Keratinocyte (primary cell): ENCODE measurements around the gene CIZ1. TPM values are rescaled to one million over a fixed set of nuclear protein-coding genes. Genes with fewer than 3 reads are reported as not detected.

Source experiments
- DNase-seq: peaks from one replicate; pipeline ENCODE4 v3.0.0-alpha.2; 2011; ENCODE audit warnings: low read depth, missing footprints, low spot score
- FAIRE-seq: peaks from 2 replicates; lab custom pipeline; 2011; peaks lifted over from hg19 to GRCh38; lab: Jason Lieb, UNC
- H2AFZ ChIP-seq: 2 replicates; pipeline ENCODE4 v1.6.0; 2012; ENCODE audit warnings: low read length, control low read depth, inconsistent platforms; ENCODE audit not compliant: control insufficient read depth
- H3K27ac ChIP-seq: 2 replicates; pipeline ENCODE4 v1.5.1; 2011; ENCODE audit warnings: low read length; ENCODE audit not compliant: control insufficient read depth, insufficient read depth
- H3K27me3 ChIP-seq: 3 replicates; pipeline ENCODE4 v1.6.0; 2011; ENCODE audit warnings: low read length; ENCODE audit not compliant: control insufficient read depth, insufficient read depth; ENCODE audit errors: extremely low read depth
- H3K36me3 ChIP-seq, 2 experiments: 2 replicates in 1 of 2; 3 replicates in 1 of 2; pipeline ENCODE4 v1.5.1; 2011; ENCODE audit warnings: low read length in 2 of 2, mild to moderate bottlenecking in 1 of 2; ENCODE audit not compliant: control insufficient read depth in 2 of 2, insufficient read depth in 2 of 2; ENCODE audit errors: extremely low read depth in 1 of 2
- H3K4me1 ChIP-seq: 3 replicates; pipeline ENCODE4 v1.5.1; 2011; ENCODE audit warnings: low read length; ENCODE audit not compliant: control insufficient read depth, insufficient read depth; ENCODE audit errors: extremely low read depth
- H3K4me2 ChIP-seq: 3 replicates; pipeline ENCODE4 v1.6.0; 2011; ENCODE audit warnings: low read depth, low read length; ENCODE audit not compliant: control insufficient read depth, insufficient read depth; ENCODE audit errors: extremely low read depth
- H3K4me3 ChIP-seq, 3 experiments: fragments of 200-600 bp in 1 of 3; sonication (generic) in 1 of 3; 2 replicates in 2 of 3; 3 replicates in 1 of 3; pipeline ENCODE4 v1.5.1; 2011 to 2016; ENCODE audit warnings: low read length in 3 of 3, mild to moderate bottlenecking in 3 of 3, control low read depth in 2 of 3, inconsistent platforms in 1 of 3, low read depth in 1 of 3, mixed read lengths in 1 of 3, mixed run types in 1 of 3, moderate library complexity in 1 of 3; ENCODE audit not compliant: control insufficient read depth in 2 of 3, insufficient read depth in 2 of 3; ENCODE audit errors: extremely low read depth in 1 of 3
- H3K79me2 ChIP-seq: 2 replicates; pipeline ENCODE4 v1.6.0; 2012; ENCODE audit warnings: low read length; ENCODE audit not compliant: control insufficient read depth, insufficient read depth
- H3K9ac ChIP-seq: 3 replicates; pipeline ENCODE4 v1.6.0; 2011; ENCODE audit warnings: low read length; ENCODE audit not compliant: control insufficient read depth, insufficient read depth; ENCODE audit errors: extremely low read depth
- H3K9me1 ChIP-seq: 3 replicates; pipeline ENCODE4 v1.6.0; 2011; ENCODE audit warnings: low read length; ENCODE audit not compliant: control insufficient read depth, insufficient read depth; ENCODE audit errors: extremely low read depth
- H3K9me3 ChIP-seq: 2 replicates; pipeline ENCODE4 v1.5.1; 2012; ENCODE audit warnings: low read depth, low read length; ENCODE audit not compliant: control insufficient read depth
- H4K20me1 ChIP-seq: 3 replicates; pipeline ENCODE4 v1.6.0; 2011; ENCODE audit warnings: low read length; ENCODE audit not compliant: control insufficient read depth, insufficient read depth; ENCODE audit errors: extremely low read depth
- CTCF ChIP-seq, 3 experiments: IDR thresholded peaks in 1 of 3; conservative IDR thresholded peaks in 1 of 3; optimal IDR thresholded peaks in 1 of 3; 2 replicates in 2 of 3; 3 replicates in 1 of 3; pipeline versions ENCODE3 to v1.5.1; 2011; ENCODE audit warnings: low read length in 3 of 3, mild to moderate bottlenecking in 3 of 3, moderate library complexity in 2 of 3, control low read depth in 1 of 3, inconsistent platforms in 1 of 3; ENCODE audit not compliant: insufficient read depth in 2 of 3; ENCODE audit errors: extremely low read depth in 1 of 3
- EZH2 ChIP-seq: IDR thresholded peaks from one replicate; pipeline ENCODE4 v1.6.1; 2012; ENCODE audit warnings: inconsistent platforms, mild to moderate bottlenecking, low read length, moderate library complexity
- dilution Hi-C: fragments of 300-500 bp; cut with MboI; formaldehyde crosslinking; loops from one replicate; pipeline ENCODE4 v1.7.0; 2020; ENCODE audit warnings: low sequenced_read_pairs; ENCODE audit not compliant: extremely low pct_ligation_motif_present
- polyA plus RNA-seq, 5 experiments: library from polyadenylated mRNA; depleted of rRNA in 3 of 5; stranded (reverse) in 3 of 5; stranded (forward) in 1 of 5; unstranded in 1 of 5; fragments of >200 nt; gene quantifications; 1 replicate in 1 of 5; 2 replicates in 3 of 5; 3 replicates in 1 of 5; pipeline versions ENCODE4 v1.2.1 to v1.2.3, GENCODE V29; 2011 to 2012; ENCODE audit warnings: missing spikeins in 2 of 5, low read depth in 1 of 5, low replicate concordance in 1 of 5

CIZ1 gene
- polyA plus RNA-seq, 1 donor (not counting 4 experiments of a cell fraction or from before 2014, with no cell fraction given): 23.5 TPM

- dilution Hi-C loops: no loop called here
These were observed 66.9 kb downstream of the CIZ1 start for GRCh38 chr9:128124451-128124850.

DNA sequence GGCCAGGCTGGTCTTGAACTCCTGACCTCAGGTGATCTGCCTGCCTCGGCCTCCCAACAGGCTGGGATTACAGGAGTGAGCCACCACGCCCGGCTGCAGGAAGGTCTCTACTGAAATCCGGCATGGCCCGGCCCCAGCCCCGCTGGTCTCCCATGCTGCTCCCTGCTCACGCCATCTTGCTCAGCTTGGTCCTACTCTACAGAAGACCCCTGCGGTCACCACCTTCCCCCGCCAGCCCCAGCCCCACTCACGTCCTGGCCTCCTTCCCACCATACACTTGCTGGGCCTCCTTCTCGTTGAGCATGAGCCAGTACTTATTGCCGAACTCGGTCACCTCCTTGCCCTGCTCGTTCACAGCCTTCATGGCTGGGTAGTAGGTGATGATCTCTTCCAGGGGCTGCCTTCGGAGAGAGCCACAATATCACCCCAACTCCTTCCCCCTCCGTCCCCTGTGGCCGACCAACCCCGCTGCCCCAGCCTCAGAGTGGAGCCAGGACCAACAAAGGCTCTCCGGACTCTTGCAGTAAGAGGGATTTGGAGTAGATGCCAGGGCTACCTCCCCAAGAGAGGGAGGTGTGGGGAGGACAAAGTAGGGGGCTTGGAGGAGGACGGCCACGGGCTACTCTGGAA, 67.8 kb downstream of the CIZ1 start:
- Histone ChIP-seq H3K4me3 (no peak overlapping the region), H3K27ac (no peak overlapping the region), H3K9ac (no peak overlapping the region), H3K79me2 (peaks cover 26% of the 10 kb centered on the region), H4K20me1 (peaks cover 3% of the 10 kb centered on the region), H3K9me1 (no peaks in the 10 kb centered on the region), H3K9me3 (no peaks in the 10 kb centered on the region), H3K27me3 (no peaks in the 10 kb centered on the region), H3K4me2 (no peak overlapping the region), H3K4me1 (peaks cover 7% of the 10 kb centered on the region), H2AFZ (no peak overlapping the region), H3K36me3 (peaks cover 20 to 31% of the 10 kb centered on the region in 2 experiments)
- TF ChIP-seq EZH2 (no peak), CTCF (optimal IDR thresholded peaks at IDR 0.05 in 1 of 3, IDR thresholded peaks at IDR 0.05 in 1 of 3, conservative IDR thresholded peaks at IDR 0.05 in 1 of 3; ENCODE audit: extremely low read depth in 1 of 3, insufficient read depth in 2 of 3, low read length in 3 of 3) (no peak)
- FAIRE-seq: no peak
- dilution Hi-C loops: no loop called here
- no peak for DNase-seq

More at GRCh38 chr9:128124451-128124850, 66.9 kb downstream of the CIZ1 start:
- Histone ChIP-seq H3K27me3 (no peaks in the 10 kb centered on the region), H4K20me1 (peaks cover 3% of the 10 kb centered on the region), H3K79me2 (peaks cover 26% of the 10 kb centered on the region), H3K9me3 (no peaks in the 10 kb centered on the region), H3K4me3 (no peak overlapping the region), H3K9me1 (no peaks in the 10 kb centered on the region), H3K36me3 (peaks cover 20 to 31% of the 10 kb centered on the region in 2 experiments), H3K27ac (no peak overlapping the region), H3K9ac (no peak overlapping the region), H3K4me2 (no peak overlapping the region), H3K4me1 (peaks cover 11% of the 10 kb centered on the region), H2AFZ (no peak overlapping the region)
- DNase-seq (no peak), FAIRE-seq (no peak)
- no peak for TF ChIP-seq EZH2
- TF ChIP-seq CTCF (optimal IDR thresholded peaks at IDR 0.05 in 1 of 3, IDR thresholded peaks at IDR 0.05 in 1 of 3, conservative IDR thresholded peaks at IDR 0.05 in 1 of 3; ENCODE audit: extremely low read depth in 1 of 3, insufficient read depth in 2 of 3, low read length in 3 of 3): no peak
